Measurements from ENCODE around the gene RBM4B.
A peak's percentile ranks its signal among the peaks of the same experiment; 100 is the strongest.

DNA sequence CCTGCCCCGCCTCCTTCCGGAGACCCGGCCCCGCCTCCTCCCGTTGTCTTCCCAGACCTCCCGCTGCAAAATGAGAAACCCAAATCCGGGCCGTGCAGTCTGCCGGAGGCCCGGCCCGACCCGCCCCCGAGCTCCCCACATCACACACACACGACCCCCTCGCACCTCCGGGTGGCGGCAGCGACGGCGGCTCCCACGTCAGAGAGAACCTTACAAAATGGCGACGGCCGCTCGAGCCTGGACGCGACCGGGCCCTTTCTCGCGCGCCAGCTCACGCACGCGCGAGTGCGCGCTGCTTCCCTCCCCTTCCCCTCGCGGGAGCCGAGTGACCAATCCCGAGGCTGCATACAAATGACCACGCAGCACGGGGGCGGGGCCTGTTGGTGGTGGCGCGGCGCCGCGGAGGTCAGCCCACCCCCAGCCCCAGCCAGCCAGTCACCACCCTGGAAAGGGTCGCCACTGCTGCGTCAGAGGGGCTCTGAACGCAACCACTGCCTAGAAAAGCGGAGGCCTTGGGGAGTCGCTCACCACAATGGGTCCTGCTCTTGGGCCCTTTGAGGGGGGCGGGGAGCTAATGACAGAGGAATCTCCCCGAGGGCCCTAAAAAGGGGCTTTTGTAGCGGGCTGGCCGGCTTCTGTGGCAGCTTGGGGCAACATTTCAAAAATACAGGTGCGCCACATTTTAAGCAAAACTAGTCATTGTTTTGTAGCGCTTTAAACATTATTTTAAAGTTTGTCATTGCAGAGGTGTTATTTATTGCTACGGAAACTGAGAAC, at the start of gene RBM4B:
- TF ChIP-seq POLR2AphosphoS5 (IDR thresholded peaks at IDR 0.05) (peak in 2 of 3 donors; percentile 84 to 93), POLR2A (IDR thresholded peaks at IDR 0.05) (peak in 2 of 4 donors; percentile 9 to 32), EP300 (IDR thresholded peaks at IDR 0.05) (no peak)
- TF ChIP-seq, protein P1, sequence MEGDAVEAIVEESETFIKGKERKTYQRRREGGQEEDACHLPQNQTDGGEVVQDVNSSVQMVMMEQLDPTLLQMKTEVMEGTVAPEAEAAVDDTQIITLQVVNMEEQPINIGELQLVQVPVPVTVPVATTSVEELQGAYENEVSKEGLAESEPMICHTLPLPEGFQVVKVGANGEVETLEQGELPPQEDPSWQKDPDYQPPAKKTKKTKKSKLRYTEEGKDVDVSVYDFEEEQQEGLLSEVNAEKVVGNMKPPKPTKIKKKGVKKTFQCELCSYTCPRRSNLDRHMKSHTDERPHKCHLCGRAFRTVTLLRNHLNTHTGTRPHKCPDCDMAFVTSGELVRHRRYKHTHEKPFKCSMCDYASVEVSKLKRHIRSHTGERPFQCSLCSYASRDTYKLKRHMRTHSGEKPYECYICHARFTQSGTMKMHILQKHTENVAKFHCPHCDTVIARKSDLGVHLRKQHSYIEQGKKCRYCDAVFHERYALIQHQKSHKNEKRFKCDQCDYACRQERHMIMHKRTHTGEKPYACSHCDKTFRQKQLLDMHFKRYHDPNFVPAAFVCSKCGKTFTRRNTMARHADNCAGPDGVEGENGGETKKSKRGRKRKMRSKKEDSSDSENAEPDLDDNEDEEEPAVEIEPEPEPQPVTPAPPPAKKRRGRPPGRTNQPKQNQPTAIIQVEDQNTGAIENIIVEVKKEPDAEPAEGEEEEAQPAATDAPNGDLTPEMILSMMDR (IDR thresholded peaks at IDR 0.05), result no peak

Data from stomach (tissue), 4 donors.